Measurements from ENCODE around the gene ENTPD7. TPM values are rescaled to one million over a fixed set of nuclear protein-coding genes. Genes with fewer than 3 reads are reported as not detected.

The ENTPD7 gene
- total and polyA plus RNA-seq, 10 of the 15 experiments (the other 5 are each of a cell fraction or from before 2014, with no cell fraction given) = 0.73 to 6.7 (median 5.2) TPM

- TF ChIP-seq ZBTB40 (IDR thresholded peaks at IDR 0.05; ENCODE audit: borderline replicate concordance) (0 out of 2 replicates have a peak, but pooled peaks have one; percentile 21), CEBPZ (IDR thresholded peaks at IDR 0.05; ENCODE audit: low read depth, low read length) (no peak), ZBTB11 (CRISPR knock-in tag; IDR thresholded peaks at IDR 0.05) (no peak), SUZ12 (IDR thresholded peaks at IDR 0.05; ENCODE audit: unreplicated experiment) (no peak), NRF1 (conservative IDR thresholded peaks at IDR 0.05; ENCODE audit: low read depth, low read length) (no peak), USF1 (IDR thresholded peaks at IDR 0.05; ENCODE audit: borderline replicate concordance, extremely low read length, insufficient read depth, low read depth, low read length) (no peak), HSF1 (IDR thresholded peaks at IDR 0.05; ENCODE audit: low read depth, low read length) (no peak), NFIC (IDR thresholded peaks at IDR 0.05; ENCODE audit: low read depth, low read length) (no peak), GATAD2B (conservative IDR thresholded peaks at IDR 0.05; ENCODE audit: low read depth) (peak; percentile 90), ZNF217 (IDR thresholded peaks at IDR 0.05) (no peak), BACH1 (IDR thresholded peaks at IDR 0.05; ENCODE audit: borderline replicate concordance) (peak; percentile 83), SP1 (IDR thresholded peaks at IDR 0.05; ENCODE audit: low read depth, low read length) (peak; percentile 2), ZNF207 (IDR thresholded peaks at IDR 0.05; ENCODE audit: borderline replicate concordance) (peak; percentile 93), JUND (IDR thresholded peaks at IDR 0.05; ENCODE audit: low read depth, low read length) (no peak), SRF (IDR thresholded peaks at IDR 0.05; ENCODE audit: low read depth in 2 of 2, low read length in 2 of 2) (no peak; a peak in 1 of 4 replicates)
These were observed 38.4 kb upstream of the ENTPD7 start (continued) for GRCh38 chr10:99620711-99621453.
